C4-2B (cell line): ENCODE results near the gene LRIG1.
A peak's percentile ranks its signal among the peaks of the same experiment; 100 is the strongest.

Experiments
- H3K27ac ChIP-seq: fragments of 450-650 bp; 2 replicates; pipeline ENCODE4 v1.5.1; 2017
- CTCF ChIP-seq: fragments of 450-650 bp; conservative IDR thresholded peaks from 2 replicates; pipeline ENCODE4 v1.5.1; 2017; ENCODE audit warnings: mild to moderate bottlenecking
- ZFX ChIP-seq: fragments of 450-650 bp; IDR thresholded peaks from 2 replicates; pipeline ENCODE4 v1.6.1; 2017

The LRIG1 gene

DNA sequence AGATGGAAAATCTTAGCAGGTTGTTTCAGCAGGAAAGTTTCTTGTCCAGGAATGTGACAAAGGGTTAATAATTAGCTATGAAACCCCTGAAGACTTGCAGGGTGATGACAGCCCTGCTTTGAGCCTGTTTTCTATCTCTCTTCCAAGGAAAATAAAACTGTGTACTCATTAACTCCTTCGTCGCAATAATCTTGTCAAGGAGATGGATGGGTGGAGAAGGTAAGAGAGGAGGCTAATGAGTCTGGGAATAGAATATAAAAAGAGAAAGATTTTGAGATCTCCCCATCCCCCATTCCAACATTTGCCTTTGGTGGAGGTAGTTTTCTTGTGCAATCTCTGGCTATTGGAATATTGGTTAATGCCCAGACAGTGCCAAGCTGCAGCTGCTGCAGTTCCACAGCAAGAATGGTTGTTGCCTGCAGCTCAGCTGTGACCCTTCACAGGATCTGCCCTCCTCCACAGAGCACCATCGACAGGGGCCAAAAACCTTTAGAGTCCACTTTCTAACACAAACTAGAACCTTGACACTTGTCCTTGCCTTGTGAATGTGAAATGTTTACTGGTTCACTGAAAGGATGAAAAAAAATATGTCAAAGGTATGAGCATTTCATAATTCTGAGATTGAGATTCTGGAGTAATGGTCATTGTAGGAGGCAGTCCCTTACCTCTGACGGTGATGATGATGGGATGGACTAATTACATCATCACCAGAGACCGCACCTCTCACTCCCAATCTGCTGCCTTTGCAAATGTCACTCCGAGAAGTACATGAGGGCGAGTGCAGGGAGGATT lies 4.2 kb upstream of the LRIG1 start:
- TF ChIP-seq CTCF (no peak), ZFX (no peak)
- H3K27ac ChIP-seq: no peak overlapping the region

- no peak overlapping the region for H3K27ac ChIP-seq
- no peak for TF ChIP-seq ZFX
- TF ChIP-seq CTCF: no peak
Observed at GRCh38 chr3:66502981-66503380, 2.2 kb upstream of the LRIG1 start.

DNA sequence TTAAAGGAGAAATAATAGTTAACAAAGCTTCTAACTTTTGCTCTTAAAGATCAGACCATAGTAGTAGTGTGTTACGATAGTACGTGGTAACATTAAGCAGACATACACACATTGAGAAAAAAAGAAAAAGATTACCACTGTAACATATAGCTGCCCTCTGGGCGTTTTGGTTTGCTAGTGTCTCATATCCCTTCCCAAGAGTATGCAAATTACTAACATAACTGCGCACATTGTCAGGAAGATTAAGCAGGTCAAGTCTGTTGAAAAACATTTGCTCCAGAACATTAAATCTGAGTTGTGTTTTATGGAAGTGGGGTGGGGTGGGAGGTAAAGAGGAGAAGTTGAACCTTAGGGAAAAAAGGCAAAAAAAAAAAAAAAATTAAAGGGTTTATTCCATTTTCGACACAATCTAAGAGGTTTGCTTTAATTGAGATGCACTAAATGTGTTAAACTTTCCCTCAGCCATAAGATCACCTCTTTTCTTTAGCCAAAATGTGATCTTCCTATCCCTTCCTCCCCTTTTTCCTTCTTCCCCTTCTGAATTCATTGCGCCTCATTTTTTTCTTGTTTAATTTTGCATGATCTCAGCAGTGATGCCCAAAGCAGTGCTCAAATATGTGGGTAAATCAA lies 1.5 kb upstream of the LRIG1 start:
- no peak overlapping the region for H3K27ac ChIP-seq
- TF ChIP-seq ZFX (no peak), CTCF (no peak)

- H3K27ac ChIP-seq: peak overlapping the region; percentile 22; the same call in 1 of the 2 replicates
- peak; percentile 0; the same call in 1 of the 2 replicates for TF ChIP-seq CTCF
- TF ChIP-seq ZFX: no peak
Observed at GRCh38 chr3:66501483-66502244, 842 bp upstream of the LRIG1 start.

GRCh38 chr3:66499881-66500575 lies 794 bp downstream of the LRIG1 start:
- peak overlapping the region; percentile 93 for H3K27ac ChIP-seq
- no peak for TF ChIP-seq ZFX
- no peak for TF ChIP-seq CTCF

- H3K27ac ChIP-seq: peak overlapping the region; percentile 93
- TF ChIP-seq CTCF (no peak), ZFX (no peak)
Observed at GRCh38 chr3:66498687-66499621, 1.9 kb downstream of the LRIG1 start.
